Mesendoderm (in vitro differentiated cells): ENCODE data around the gene CDH23.

Source experiments
- DNase-seq: peaks from one replicate; pipeline ENCODE4 v3.0.0; 2013
- H2AK5ac ChIP-seq: 2 replicates; pipeline ENCODE4 v1.6.1; 2013; ENCODE audit warnings: low read length, inconsistent platforms
- H2BK120ac ChIP-seq: 2 replicates; pipeline ENCODE4 v1.6.1; 2013; ENCODE audit warnings: low read depth, mild to moderate bottlenecking, low read length, moderate library complexity, mixed read lengths
- H2BK15ac ChIP-seq: replicated peaks from 2 replicates; pipeline ENCODE4 v1.6.1; 2013; ENCODE audit warnings: low read depth, mild to moderate bottlenecking, moderate library complexity
- H2BK5ac ChIP-seq: 2 replicates; pipeline ENCODE4 v1.6.1; 2013; ENCODE audit warnings: low read length, inconsistent platforms
- H3K18ac ChIP-seq: 2 replicates; pipeline ENCODE4 v1.6.1; 2013; ENCODE audit warnings: mild to moderate bottlenecking, low read length, mixed read lengths
- H3K23ac ChIP-seq: one replicate; pipeline ENCODE4 v1.6.1; 2013; ENCODE audit warnings: low read length
- H3K27ac ChIP-seq: 2 replicates; pipeline ENCODE4 v1.5.1; 2013; ENCODE audit warnings: low read depth, mild to moderate bottlenecking, inconsistent platforms, low read length, moderate library complexity
- H3K27me3 ChIP-seq: 2 replicates; pipeline ENCODE4 v1.6.1; 2013; ENCODE audit warnings: low read length, control low read depth, mild to moderate bottlenecking, inconsistent platforms; ENCODE audit not compliant: insufficient read depth, poor library complexity
- H3K36me3 ChIP-seq: 2 replicates; pipeline ENCODE4 v1.6.1; 2013; ENCODE audit warnings: low read length, inconsistent platforms; ENCODE audit not compliant: control insufficient read depth, insufficient read depth
- H3K4ac ChIP-seq: one replicate; pipeline ENCODE4 v1.6.1; 2013; ENCODE audit warnings: low read depth, mild to moderate bottlenecking, low read length, moderate library complexity
- H3K4me1 ChIP-seq: 2 replicates; pipeline ENCODE4 v1.6.1; 2013; ENCODE audit warnings: low read depth, low read length, inconsistent platforms; ENCODE audit not compliant: control insufficient read depth
- H3K4me2 ChIP-seq: 2 replicates; pipeline ENCODE4 v1.6.1; 2013; ENCODE audit warnings: low read length
- H3K4me3 ChIP-seq: 2 replicates; pipeline ENCODE4 v1.5.1; 2013; ENCODE audit warnings: mild to moderate bottlenecking, low read length
- H3K56ac ChIP-seq: one replicate; pipeline ENCODE4 v1.6.1; 2013; ENCODE audit warnings: low read length
- H3K79me1 ChIP-seq: 2 replicates; pipeline ENCODE4 v1.6.1; 2013; ENCODE audit warnings: low read length, inconsistent platforms
- H3K79me2 ChIP-seq: 2 replicates; pipeline ENCODE4 v1.6.1; 2013; ENCODE audit warnings: mild to moderate bottlenecking, low read length; ENCODE audit not compliant: control insufficient read depth, insufficient read depth
- H3K9ac ChIP-seq: 2 replicates; pipeline ENCODE4 v1.6.1; 2013; ENCODE audit warnings: low read length, inconsistent platforms
- H4K5ac ChIP-seq: one replicate; pipeline ENCODE4 v1.6.1; 2013; ENCODE audit warnings: low read length
- H4K8ac ChIP-seq: one replicate; pipeline ENCODE4 v1.6.1; 2013; ENCODE audit warnings: low read depth, mild to moderate bottlenecking, control low read depth, low read length, moderate library complexity
- WGBS: extraction: QIAGEN DNeasy Blood & Tissue Kit; methylation state at CpG from one replicate; pipeline ENCODE4 v1.1.7; 2013; ENCODE audit warnings: low lambda C conversion rate, missing lambda C conversion rate; ENCODE audit not compliant: insufficient coverage; ENCODE audit errors: extremely low coverage; 5-methylcytosine and 5-hydroxymethylcytosine counted together

Gene CDH23

DNA sequence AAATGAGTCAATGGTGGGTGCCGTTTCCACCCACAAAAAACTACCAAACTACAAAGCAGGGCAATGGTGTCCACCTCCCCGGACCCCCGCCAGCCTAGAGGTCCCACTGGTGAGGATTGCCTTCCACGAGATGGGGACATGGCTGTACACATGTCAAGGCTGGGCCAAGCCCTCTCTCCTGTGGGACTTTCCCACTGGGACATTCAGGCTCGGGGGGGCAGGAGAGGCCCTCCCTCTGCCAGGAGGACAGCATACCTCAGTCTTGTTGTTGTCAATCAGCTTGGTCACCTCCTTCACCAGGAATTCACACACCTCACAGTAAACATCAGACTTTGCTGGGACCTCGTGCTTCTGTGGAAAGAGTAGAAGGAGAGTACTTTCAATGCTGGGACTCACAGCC, 423.3 kb downstream of the CDH23 start:
- Histone ChIP-seq H3K36me3 (peaks cover 37% of the 10 kb centered on the region), H3K4ac (no peak overlapping the region), H4K5ac (no peak overlapping the region), H2BK15ac (no peak overlapping the region), H3K4me3 (no peak overlapping the region), H2BK120ac (no peak overlapping the region), H3K9ac (no peak overlapping the region), H3K27ac (no peak overlapping the region), H3K4me1 (no peaks in the 10 kb centered on the region), H3K56ac (no peak overlapping the region), H3K23ac (no peak overlapping the region), H2BK5ac (no peak overlapping the region), H3K79me1 (no peaks in the 10 kb centered on the region), H3K27me3 (no peaks in the 10 kb centered on the region), H4K8ac (no peak overlapping the region), H3K18ac (no peak overlapping the region), H2AK5ac (no peak overlapping the region), H3K4me2 (no peak overlapping the region), H3K79me2 (no peaks in the 10 kb centered on the region)
- WGBS: no CpG with 5 or more reads among the region's 6 CpGs
- no peak for DNase-seq

DNA sequence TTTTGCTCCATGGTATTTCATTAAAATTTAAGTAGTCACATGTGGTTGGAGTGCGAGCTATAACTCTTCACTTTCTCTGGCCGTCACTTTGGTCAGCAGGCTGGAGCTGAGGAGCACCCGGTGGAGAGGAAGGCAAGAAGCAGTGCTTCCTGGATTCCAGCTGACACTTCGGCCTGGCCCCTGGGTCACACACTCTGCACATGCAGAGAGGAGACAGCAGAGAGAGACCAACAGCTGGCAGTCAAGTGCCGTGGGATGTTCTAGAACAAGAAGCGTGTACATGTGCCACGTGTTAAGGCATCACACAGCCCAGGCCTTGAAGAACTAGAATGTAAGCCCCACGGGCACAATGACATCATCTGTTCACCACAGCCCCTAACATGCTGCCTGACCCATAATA, 424.2 kb downstream of the CDH23 start:
- Histone ChIP-seq H3K23ac (no peak overlapping the region), H3K18ac (no peak overlapping the region), H3K9ac (no peak overlapping the region), H3K79me2 (no peaks in the 10 kb centered on the region), H3K27ac (no peak overlapping the region), H4K8ac (no peak overlapping the region), H3K56ac (no peak overlapping the region), H3K4me2 (no peak overlapping the region), H2BK5ac (no peak overlapping the region), H2BK120ac (no peak overlapping the region), H4K5ac (no peak overlapping the region), H3K4ac (no peak overlapping the region), H3K4me3 (no peak overlapping the region), H3K27me3 (no peaks in the 10 kb centered on the region), H3K36me3 (peaks cover 39% of the 10 kb centered on the region), H3K4me1 (no peaks in the 10 kb centered on the region), H3K79me1 (no peaks in the 10 kb centered on the region), H2BK15ac (no peak overlapping the region), H2AK5ac (no peak overlapping the region)
- no CpG with 5 or more reads among the region's 8 CpGs for WGBS
- DNase-seq: no peak

DNA sequence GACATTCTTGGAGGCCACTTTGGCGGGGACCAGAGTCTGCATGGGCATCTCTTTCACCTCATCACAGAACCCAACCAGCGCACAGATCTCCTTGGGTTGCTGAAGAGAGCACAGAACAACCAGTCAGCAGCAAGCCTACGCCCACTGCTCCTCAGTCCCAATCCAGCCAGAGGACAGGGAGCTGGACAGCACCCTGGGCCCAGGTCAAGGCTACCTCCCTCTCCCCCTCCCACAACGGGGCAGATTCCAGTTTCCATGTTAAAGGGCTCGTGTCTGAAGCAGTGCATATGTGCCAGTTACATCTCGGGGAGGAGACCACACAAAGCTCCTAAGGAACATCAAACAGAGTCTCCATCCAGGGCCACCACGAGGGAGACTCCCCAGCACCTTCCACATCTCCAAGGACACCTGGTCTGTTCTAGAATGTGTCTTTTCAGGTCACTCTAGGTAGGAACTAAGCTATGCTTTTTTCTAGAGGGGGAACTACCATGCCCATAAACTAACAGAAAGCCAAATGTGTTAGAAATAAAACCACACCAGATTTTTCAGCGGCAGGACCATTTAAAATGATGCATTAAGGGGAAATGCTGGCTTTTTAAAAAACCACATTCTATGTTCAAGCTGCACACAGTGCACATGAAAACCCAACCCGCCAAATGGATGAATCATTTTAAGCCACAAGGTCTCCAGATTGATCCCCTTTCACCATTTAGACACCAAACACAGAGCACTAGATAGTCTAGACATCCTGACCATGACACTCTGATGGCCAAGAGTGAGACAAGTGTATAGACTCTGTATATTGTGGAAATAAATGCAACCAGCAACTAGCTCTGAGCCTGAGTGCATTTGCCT, 425.4 kb downstream of the CDH23 start:
- Histone ChIP-seq H3K27ac (no peak overlapping the region), H2BK5ac (no peak overlapping the region), H3K4ac (no peak overlapping the region), H3K4me1 (no peaks in the 10 kb centered on the region), H3K27me3 (no peaks in the 10 kb centered on the region), H3K18ac (no peak overlapping the region), H4K8ac (no peak overlapping the region), H2BK120ac (no peak overlapping the region), H4K5ac (no peak overlapping the region), H3K56ac (no peak overlapping the region), H2BK15ac (no peak overlapping the region), H3K4me2 (no peak overlapping the region), H3K79me2 (no peaks in the 10 kb centered on the region), H2AK5ac (no peak overlapping the region), H3K4me3 (no peak overlapping the region), H3K79me1 (no peaks in the 10 kb centered on the region), H3K9ac (no peak overlapping the region), H3K36me3 (peaks cover 34% of the 10 kb centered on the region), H3K23ac (no peak overlapping the region)
- DNase-seq: no peak
- WGBS: no CpG with 5 or more reads among the region's 9 CpGs

DNA sequence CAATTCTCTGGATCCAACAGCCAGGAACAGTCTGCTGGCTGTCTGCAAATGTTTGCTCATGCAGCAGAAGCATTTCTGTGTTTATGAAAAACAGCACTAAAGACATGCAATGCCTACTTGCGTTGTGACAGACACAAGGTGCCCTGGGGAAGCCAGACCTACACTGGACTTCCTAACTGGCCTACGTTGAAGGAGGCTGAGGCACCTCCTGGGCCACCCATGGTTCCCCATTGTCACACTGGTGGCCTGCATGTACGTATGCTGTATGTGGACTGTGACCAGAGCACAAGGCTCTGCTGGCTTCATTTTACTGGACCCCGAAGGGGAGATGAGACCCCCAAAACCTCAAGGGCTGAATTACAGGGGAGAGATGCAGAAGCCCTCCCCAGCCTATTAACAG, 426.6 kb downstream of the CDH23 start:
- H3K4ac ChIP-seq: no peak overlapping the region
- H3K27ac ChIP-seq: no peak overlapping the region
- no peak for DNase-seq
- H3K4me3 ChIP-seq: no peak overlapping the region
- H3K79me2 ChIP-seq: no peaks in the 10 kb centered on the region
- H3K56ac ChIP-seq: no peak overlapping the region
- no peak overlapping the region for H3K4me2 ChIP-seq
- no peak overlapping the region for H3K23ac ChIP-seq
- no peak overlapping the region for H2BK120ac ChIP-seq
- H4K8ac ChIP-seq: no peak overlapping the region
- peaks cover 32% of the 10 kb centered on the region for H3K36me3 ChIP-seq
- no peaks in the 10 kb centered on the region for H3K27me3 ChIP-seq
- no CpG with 5 or more reads among the region's 4 CpGs for WGBS
- no peak overlapping the region for H2AK5ac ChIP-seq
- no peak overlapping the region for H2BK5ac ChIP-seq
- H3K9ac ChIP-seq: no peak overlapping the region
- no peak overlapping the region for H2BK15ac ChIP-seq
- H3K79me1 ChIP-seq: no peaks in the 10 kb centered on the region
- no peaks in the 10 kb centered on the region for H3K4me1 ChIP-seq
- H3K18ac ChIP-seq: no peak overlapping the region
- H4K5ac ChIP-seq: no peak overlapping the region

DNA sequence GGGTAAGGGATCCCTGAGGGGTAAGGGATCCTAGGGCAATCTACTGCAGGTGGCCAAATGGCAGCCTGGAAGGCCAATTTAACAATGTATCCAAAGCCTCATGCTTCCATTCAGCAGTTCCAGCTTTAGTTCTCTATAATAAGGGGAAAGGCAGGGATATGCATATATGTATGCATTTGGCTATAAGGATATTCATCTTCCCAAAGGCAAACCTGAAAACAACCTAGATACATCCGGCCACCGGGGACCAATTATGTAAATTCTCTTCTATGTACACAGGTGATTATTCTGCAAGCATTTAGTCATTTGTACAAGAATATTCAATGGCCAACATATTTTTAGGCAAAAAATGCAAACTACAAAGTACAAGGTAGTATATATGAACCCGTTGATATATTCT, 427.6 kb downstream of the CDH23 start:
- H3K4me1 ChIP-seq: no peaks in the 10 kb centered on the region
- H2AK5ac ChIP-seq: no peak overlapping the region
- no peak overlapping the region for H3K23ac ChIP-seq
- no CpG with 5 or more reads among the region's 3 CpGs for WGBS
- no peak overlapping the region for H3K56ac ChIP-seq
- H3K36me3 ChIP-seq: peaks cover 33% of the 10 kb centered on the region
- H3K4ac ChIP-seq: no peak overlapping the region
- H3K79me2 ChIP-seq: no peaks in the 10 kb centered on the region
- H2BK120ac ChIP-seq: no peak overlapping the region
- H3K4me2 ChIP-seq: no peak overlapping the region
- H3K18ac ChIP-seq: no peak overlapping the region
- no peak overlapping the region for H3K27ac ChIP-seq
- DNase-seq: no peak
- H4K5ac ChIP-seq: no peak overlapping the region
- no peaks in the 10 kb centered on the region for H3K27me3 ChIP-seq
- no peak overlapping the region for H3K4me3 ChIP-seq
- no peaks in the 10 kb centered on the region for H3K79me1 ChIP-seq
- no peak overlapping the region for H2BK5ac ChIP-seq
- H4K8ac ChIP-seq: no peak overlapping the region
- H2BK15ac ChIP-seq: no peak overlapping the region
- H3K9ac ChIP-seq: no peak overlapping the region

DNA sequence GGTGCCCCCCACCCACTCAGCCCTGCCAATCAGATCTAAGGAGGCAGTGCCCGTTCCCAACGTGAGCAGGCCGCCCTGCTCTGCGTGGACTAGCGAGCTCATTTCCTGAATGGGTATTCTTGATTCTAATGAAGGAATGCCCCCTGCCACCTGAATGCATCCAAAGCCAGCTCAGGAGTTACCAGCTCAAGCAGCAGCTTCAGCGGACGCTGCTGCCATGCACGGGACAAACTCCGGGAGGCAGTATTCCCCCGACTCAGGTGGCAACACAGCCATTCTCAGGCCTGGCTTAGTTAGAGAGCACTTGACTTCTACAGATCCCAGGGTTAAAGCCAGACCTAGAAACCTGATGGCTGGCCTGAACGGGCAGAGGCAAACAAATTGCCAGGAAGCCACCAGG, 428.5 kb downstream of the CDH23 start:
- Histone ChIP-seq H3K27ac (no peak overlapping the region), H4K8ac (no peak overlapping the region), H3K18ac (no peak overlapping the region), H3K9ac (no peak overlapping the region), H3K4me2 (no peak overlapping the region), H3K79me1 (no peaks in the 10 kb centered on the region), H3K27me3 (no peaks in the 10 kb centered on the region), H2BK5ac (no peak overlapping the region), H3K56ac (no peak overlapping the region), H3K4me1 (no peaks in the 10 kb centered on the region), H2BK15ac (no peak overlapping the region), H2BK120ac (no peak overlapping the region), H3K4me3 (no peak overlapping the region), H3K79me2 (no peaks in the 10 kb centered on the region), H3K4ac (no peak overlapping the region), H3K23ac (no peak overlapping the region), H4K5ac (no peak overlapping the region), H3K36me3 (peaks cover 28% of the 10 kb centered on the region), H2AK5ac (no peak overlapping the region)
- DNase-seq: no peak
- WGBS: no CpG with 5 or more reads among the region's 11 CpGs
